A673 (cell line): ENCODE results near the gene ALPI. TPM values are rescaled to one million over a fixed set of nuclear protein-coding genes. Genes with fewer than 3 reads are reported as not detected.

Experiments
- BruUV-seq: library from RNA; stranded (reverse); fragments of 400-500 nt; replicated peaks from 2 replicates; lab custom pipeline; 2021; lab: Mats Ljungman, UMichigan
- CTCF ChIA-PET: fragments of 300-600 bp; sonication (Branson Sonifier 250); formaldehyde crosslinking; loops from one replicate; lab custom pipeline; 2022; ENCODE audit warnings: antibody characterized with exemption; lab: Charles Lee
- POLR2A ChIA-PET: fragments of 300-600 bp; sonication (Branson Sonifier 250); formaldehyde crosslinking; loops from one replicate; lab custom pipeline; 2022; ENCODE audit warnings: antibody characterized with exemption; ENCODE audit not compliant: low non-redundant PET; lab: Charles Lee
- DNase-seq: peaks from one replicate; pipeline ENCODE4 v3.0.0-alpha.2; 2015; ENCODE audit warnings: low spot score
- H3K27ac ChIP-seq: fragments of 200-600 bp; sonication (generic); 2 replicates; pipeline ENCODE4 v1.5.1; 2016; ENCODE audit warnings: mixed run types, low read depth, mild to moderate bottlenecking, mixed read lengths, antibody characterized with exemption, low read length; ENCODE audit not compliant: poor library complexity, severe bottlenecking
- H3K27me3 ChIP-seq: fragments of 200-600 bp; sonication (generic); replicated peaks from 2 replicates; pipeline ENCODE4 v1.6.1; 2017; ENCODE audit warnings: mixed run types, low read depth, mild to moderate bottlenecking, mixed read lengths, antibody characterized with exemption, low read length; ENCODE audit not compliant: insufficient read depth, poor library complexity
- H3K36me3 ChIP-seq: fragments of 200-600 bp; sonication (generic); 2 replicates; pipeline ENCODE4 v1.6.1; 2016; ENCODE audit warnings: mixed run types, mild to moderate bottlenecking, mixed read lengths, antibody characterized with exemption, low read length; ENCODE audit not compliant: insufficient read depth, poor library complexity, severe bottlenecking
- H3K4me1 ChIP-seq: fragments of 200-600 bp; sonication (generic); 2 replicates; pipeline ENCODE4 v1.6.1; 2017; ENCODE audit warnings: mixed run types, mild to moderate bottlenecking, mixed read lengths, antibody characterized with exemption, low read length; ENCODE audit not compliant: insufficient read depth, poor library complexity, severe bottlenecking
- H3K4me3 ChIP-seq: fragments of 200-600 bp; sonication (generic); 2 replicates; pipeline ENCODE4 v1.5.1; 2016; ENCODE audit warnings: low read depth, mixed run types, mild to moderate bottlenecking, mixed read lengths, low read length; ENCODE audit not compliant: poor library complexity, severe bottlenecking
- H3K9me3 ChIP-seq: fragments of 200-600 bp; sonication (generic); 2 replicates; pipeline ENCODE4 v1.6.1; 2016; ENCODE audit warnings: mixed run types, low read depth, mild to moderate bottlenecking, mixed read lengths, antibody characterized with exemption, low read length; ENCODE audit not compliant: poor library complexity, severe bottlenecking
- CTCF ChIP-seq: fragments of 300-800, 200-600 bp; sonication (generic); conservative IDR thresholded peaks from 2 replicates; pipeline ENCODE4 v1.5.1; 2017; ENCODE audit warnings: low read depth, mild to moderate bottlenecking, antibody characterized with exemption, low read length, moderate library complexity, mixed read lengths
- EZH2 ChIP-seq: fragments of 200-600 bp; sonication (generic); IDR thresholded peaks from 2 replicates; pipeline ENCODE4 v1.6.1; 2017; ENCODE audit warnings: borderline replicate concordance, low read depth, mild to moderate bottlenecking, mixed read lengths, antibody characterized with exemption, low read length; ENCODE audit not compliant: poor library complexity, severe bottlenecking
- intact Hi-C: fragments of 100-400 bp; cut with micrococcal nuclease; formaldehyde crosslinking; loops from one replicate; pipeline ENCODE4 v1.10.0; 2022; ENCODE audit not compliant: unreplicated experiment
- total RNA-seq: library from RNA; stranded (reverse); gene quantifications from 2 replicates; pipeline ENCODE4 v1.2.3, GENCODE V29; 2021

ALPI gene
- total RNA-seq, 1 experiment from 2014 or later: not detected

GRCh38 chr2:232410238-232410900, 45.6 kb upstream of the ALPI start:
- POLR2A ChIA-PET: no interaction called here
- DNase-seq: no peak
- peaks cover 28% of the 10 kb centered on the region for H3K27me3 ChIP-seq
- no peaks in the 10 kb centered on the region for H3K9me3 ChIP-seq
- TF ChIP-seq EZH2 (no peak), CTCF (no peak)
- H3K4me1 ChIP-seq: no peaks in the 10 kb centered on the region
- intact Hi-C loops: no loop called here
- no peak overlapping the region for H3K4me3 ChIP-seq
- H3K36me3 ChIP-seq: no peaks in the 10 kb centered on the region
- no peak overlapping the region for H3K27ac ChIP-seq
- CTCF ChIA-PET: no interaction called here
- BruUV-seq: no TSS peak

GRCh38 chr2:232411901-232412629, 43.9 kb upstream of the ALPI start:
- CTCF ChIA-PET: no interaction called here
- no TSS peak for BruUV-seq

GRCh38 chr2:232412986-232413385, 43.0 kb upstream of the ALPI start:
- ChIA-PET CTCF (no interaction called here), POLR2A (no interaction called here)
- Histone ChIP-seq H3K4me1 (no peaks in the 10 kb centered on the region), H3K27ac (no peak overlapping the region), H3K27me3 (peaks cover 30% of the 10 kb centered on the region), H3K36me3 (no peaks in the 10 kb centered on the region), H3K4me3 (no peak overlapping the region), H3K9me3 (no peaks in the 10 kb centered on the region)
- TF ChIP-seq EZH2: no peak
- no peak for DNase-seq
- intact Hi-C loops: no loop called here
- BruUV-seq: no TSS peak

More at GRCh38 chr2:232411901-232412629, 43.9 kb upstream of the ALPI start:
- no peaks in the 10 kb centered on the region for H3K4me1 ChIP-seq
- TF ChIP-seq CTCF: no peak
- TF ChIP-seq EZH2: no peak
- H3K9me3 ChIP-seq: no peaks in the 10 kb centered on the region
- intact Hi-C loops: no loop called here
- no peaks in the 10 kb centered on the region for H3K36me3 ChIP-seq
- no peak overlapping the region for H3K27ac ChIP-seq
- peaks cover 28% of the 10 kb centered on the region for H3K27me3 ChIP-seq
- POLR2A ChIA-PET: no interaction called here
- no peak overlapping the region for H3K4me3 ChIP-seq
- no peak for DNase-seq
